HG03045 (cell line): Measurements from ENCODE around the gene GSC.

Experiments used
- ATAC-seq: cut with Tn5 transposase; IDR thresholded peaks from one replicate; pipeline ENCODE4 v1.9.1; 2021; ENCODE audit warnings: mild to moderate bottlenecking, moderate library complexity; ENCODE audit not compliant: unreplicated experiment

The GSC gene

DNA sequence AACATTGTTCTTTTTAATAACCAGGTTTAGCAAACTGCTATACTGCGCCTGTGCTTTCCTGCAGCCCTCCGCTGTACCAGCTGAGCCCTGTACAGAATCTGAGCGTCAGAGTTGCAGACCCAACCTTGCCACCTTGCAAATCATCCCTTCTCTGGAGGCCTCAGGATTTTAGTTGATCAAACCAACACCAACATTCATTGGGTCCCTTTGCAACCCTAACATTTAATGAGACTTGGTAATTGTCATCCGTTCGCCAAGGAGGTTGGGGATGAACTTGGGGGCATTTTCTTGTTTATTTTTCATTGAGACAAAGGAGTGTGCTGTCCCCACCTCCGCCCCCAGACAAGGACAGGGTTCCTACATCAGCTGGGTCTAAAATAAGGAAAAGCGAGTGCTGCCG is 2.6 kb upstream of the GSC start:
- no peak for ATAC-seq

GRCh38 chr14:94771906-94772490 is 2.1 kb upstream of the GSC start:
- ATAC-seq, result no peak

DNA sequence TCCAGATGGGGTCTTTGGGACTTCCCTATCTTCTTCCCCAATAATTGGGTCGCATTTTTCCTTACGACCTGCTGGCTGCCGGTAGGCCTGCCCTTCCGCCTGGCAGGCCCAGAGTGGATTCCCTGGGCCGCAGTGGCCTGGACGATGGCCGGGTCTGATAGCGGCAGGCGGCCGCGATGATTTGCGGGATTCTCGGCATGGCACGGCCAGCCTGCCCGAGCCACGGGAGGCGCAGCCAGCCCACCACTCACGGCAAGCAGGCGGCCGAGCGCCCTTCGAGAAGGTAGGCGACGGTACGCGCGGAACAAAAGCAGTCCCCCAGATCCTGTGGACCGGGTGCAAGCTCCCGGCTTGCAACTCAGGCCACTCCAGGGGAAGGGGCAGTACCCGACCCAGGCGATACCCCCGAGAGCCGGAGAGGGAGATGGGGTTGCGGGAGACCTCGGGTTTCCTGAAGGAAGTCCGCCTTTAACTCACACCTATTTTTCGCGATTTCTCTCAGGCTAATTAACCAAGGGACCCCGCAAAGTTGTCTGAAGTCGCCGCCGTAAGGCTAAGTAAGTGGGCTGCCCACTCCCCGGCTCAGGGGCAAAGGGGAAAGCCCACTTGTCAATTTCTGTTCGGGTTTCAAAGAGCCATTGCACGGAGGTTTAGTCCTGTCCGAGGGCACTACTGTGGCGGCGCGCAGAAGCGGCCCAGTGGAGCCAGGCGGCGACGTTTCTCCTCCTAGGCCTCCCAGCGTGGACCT is 1.4 kb upstream of the GSC start:
- ATAC-seq, result no peak

DNA sequence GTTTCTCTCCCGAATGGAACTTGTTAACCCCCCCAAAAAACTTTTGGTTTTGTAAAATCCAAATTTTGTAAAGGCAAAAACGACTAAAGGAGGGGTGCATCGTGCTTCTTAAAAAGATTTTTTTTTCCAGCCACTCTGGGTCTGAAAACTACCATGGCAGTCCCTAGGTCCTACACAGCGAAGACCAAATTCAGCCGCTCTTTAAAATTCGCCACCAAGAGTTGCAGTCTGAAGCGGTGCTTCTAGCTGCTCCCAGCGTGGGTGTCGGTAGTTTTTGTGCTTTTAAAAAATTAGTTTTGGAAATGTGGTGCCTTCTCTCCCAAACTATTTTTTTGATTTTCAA is 873 bp upstream of the GSC start:
- ATAC-seq, result no peak

- no peak for ATAC-seq
Observed at GRCh38 chr14:94770251-94770749, 387 bp upstream of the GSC start.

GRCh38 chr14:94768521-94769390 is 1.2 kb downstream of the GSC start:
- ATAC-seq, result no peak

GRCh38 chr14:94768141-94768520 is 1.8 kb downstream of the GSC start:
- no peak for ATAC-seq

GRCh38 chr14:94767321-94767878 is 2.5 kb downstream of the GSC start:
- no peak for ATAC-seq

DNA sequence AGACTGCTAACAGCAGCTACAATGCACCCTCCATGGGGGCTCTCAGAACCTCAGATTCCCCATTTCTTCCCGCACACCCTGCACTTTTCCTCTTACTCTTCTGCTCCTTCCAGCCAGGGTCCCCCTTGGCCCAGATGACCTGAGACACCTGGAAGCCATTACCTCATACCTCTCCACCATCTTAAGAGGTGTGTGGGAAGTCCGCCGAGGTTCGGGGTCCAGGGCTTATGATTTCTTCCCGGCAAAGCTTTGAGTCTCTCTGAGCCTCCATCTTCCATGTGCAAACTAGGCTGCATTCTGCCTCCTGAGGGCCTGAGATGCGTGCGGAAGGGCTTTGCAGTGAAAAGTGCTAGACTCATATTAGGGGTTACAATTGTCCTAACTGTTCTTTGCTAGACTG is 5.3 kb downstream of the GSC start:
- no peak for ATAC-seq

- no peak for ATAC-seq
Observed at GRCh38 chr14:94762431-94762830, 7.5 kb downstream of the GSC start.

- no peak for ATAC-seq
Observed at GRCh38 chr14:94761997-94762377, 7.9 kb downstream of the GSC start.

GRCh38 chr14:94761348-94761996 is 8.4 kb downstream of the GSC start:
- ATAC-seq, result no peak

- no peak for ATAC-seq
Observed at GRCh38 chr14:94756310-94756882, 13.5 kb downstream of the GSC start.

DNA sequence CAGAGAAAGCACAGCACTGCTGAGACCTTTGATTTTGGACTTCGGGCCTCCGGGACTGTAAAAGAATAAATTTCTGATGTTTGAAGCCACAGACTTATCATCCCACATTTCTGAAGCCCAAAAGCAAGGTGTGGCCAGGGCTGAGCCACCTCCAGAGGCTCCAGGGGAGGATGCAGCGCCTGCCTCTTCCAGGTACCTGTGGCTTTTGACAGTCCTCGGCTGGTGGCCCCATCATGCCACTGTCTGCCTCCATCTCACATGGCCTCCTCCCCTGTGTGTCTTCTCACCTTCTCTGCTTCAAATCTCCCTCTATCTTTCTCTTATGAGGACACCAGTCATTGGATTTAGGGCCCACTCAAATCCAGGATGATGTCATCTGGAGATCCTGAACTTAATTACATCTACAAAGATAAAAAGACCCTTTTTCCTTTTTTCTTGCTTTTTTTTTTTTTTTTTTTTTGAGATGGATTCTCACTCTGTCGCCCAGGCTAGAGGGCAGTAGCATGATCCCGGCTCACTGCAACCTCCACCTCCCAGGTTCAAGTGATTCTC is 15.4 kb downstream of the GSC start:
- ATAC-seq, result no peak

GRCh38 chr14:94752591-94753436 is 17.1 kb downstream of the GSC start:
- no peak for ATAC-seq

GRCh38 chr14:94751956-94752355 is 18.0 kb downstream of the GSC start:
- ATAC-seq, result no peak

- no peak for ATAC-seq
Observed at GRCh38 chr14:94751321-94751720, 18.6 kb downstream of the GSC start.

DNA sequence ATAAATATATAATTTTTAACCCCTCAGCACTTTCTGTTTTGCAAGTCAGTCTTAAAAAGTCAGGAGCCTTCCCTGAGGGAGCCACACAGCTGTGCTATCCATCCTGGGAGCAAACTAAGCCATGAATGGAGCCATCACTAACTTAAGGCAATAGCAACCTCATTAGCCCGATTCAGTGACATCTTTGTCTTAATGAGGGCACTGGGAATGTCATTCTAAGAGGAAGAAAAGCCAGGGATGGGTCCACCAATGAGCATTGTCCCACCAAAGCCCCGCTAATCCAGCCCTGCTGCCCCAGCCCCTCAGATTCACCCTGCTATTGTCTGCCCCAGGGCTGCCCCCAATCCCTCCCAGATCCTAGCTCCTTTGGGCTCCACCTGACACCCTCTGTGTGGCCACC is 19.5 kb downstream of the GSC start:
- ATAC-seq, result no peak

DNA sequence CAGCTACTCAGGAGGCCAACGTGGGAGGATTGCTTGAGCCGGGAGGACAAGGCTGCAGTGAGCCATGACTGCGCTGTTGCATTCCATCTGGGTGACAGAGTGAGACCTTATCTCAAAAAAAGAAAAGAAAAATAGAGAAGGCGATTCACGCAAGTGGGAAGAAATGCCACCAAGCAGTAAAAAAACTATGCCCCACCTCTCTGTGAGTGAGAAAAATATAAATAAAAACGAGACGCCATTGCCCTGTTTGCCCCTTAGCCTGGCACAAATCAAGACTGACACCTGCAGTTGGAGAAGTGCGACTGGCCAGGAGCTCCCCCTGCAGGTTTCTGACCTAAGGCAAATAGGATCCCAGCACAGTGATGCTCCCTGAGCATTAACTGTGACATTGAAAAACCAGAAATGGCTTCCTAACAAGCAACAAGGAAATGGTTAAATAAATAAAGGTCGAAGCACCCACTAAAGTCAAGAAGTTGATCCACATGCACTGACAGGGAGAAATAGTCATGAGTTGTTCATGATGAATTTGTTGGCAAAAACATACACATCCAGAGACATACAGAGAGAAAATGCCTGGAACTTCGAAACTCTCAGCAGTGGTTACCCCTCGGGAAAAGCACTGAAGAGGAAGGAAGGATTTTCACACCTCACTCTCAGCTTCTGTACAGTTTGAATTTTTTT is 21.1 kb downstream of the GSC start:
- no peak for ATAC-seq
